Measurements from ENCODE around the gene TMEM163. TPM values are rescaled to one million over a fixed set of nuclear protein-coding genes. Genes with fewer than 3 reads are reported as not detected.

TMEM163 gene
- total and polyA plus RNA-seq, 2 experiments from 2014 or later = 1.1 TPM

DNA sequence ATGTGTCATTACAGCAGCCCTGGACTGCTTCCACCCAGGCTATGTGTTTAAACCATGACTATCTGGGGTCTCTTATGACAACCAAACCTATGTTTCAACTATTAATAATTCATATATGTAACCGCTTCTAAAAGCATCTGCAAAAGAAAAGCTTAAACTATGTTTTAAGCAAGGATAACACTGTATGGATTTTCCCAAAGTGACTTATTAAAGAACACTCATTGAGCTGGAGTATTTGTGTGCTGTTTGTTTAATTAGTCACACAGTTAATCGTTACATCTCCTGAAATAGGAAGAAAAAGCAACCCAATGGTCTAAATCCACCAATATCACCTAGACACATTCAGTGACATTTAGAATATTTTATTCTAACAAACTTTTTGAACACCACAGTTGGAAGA, 51.3 kb downstream of the TMEM163 start:
- Histone ChIP-seq H3K27ac (no peak overlapping the region), H3K4me1 (ENCODE audit: insufficient read depth) (peaks cover 4% of the 10 kb centered on the region)
- TF ChIP-seq EZH2phosphoT487 (IDR thresholded peaks at IDR 0.05; ENCODE audit: low read depth, severe bottlenecking, unreplicated experiment) = no peak
- TF ChIP-seq CTCF (IDR thresholded peaks at IDR 0.05; ENCODE audit: poor library complexity) = no peak
- no peak for TF ChIP-seq EZH2 (IDR thresholded peaks at IDR 0.05; ENCODE audit: borderline replicate concordance)

DNA sequence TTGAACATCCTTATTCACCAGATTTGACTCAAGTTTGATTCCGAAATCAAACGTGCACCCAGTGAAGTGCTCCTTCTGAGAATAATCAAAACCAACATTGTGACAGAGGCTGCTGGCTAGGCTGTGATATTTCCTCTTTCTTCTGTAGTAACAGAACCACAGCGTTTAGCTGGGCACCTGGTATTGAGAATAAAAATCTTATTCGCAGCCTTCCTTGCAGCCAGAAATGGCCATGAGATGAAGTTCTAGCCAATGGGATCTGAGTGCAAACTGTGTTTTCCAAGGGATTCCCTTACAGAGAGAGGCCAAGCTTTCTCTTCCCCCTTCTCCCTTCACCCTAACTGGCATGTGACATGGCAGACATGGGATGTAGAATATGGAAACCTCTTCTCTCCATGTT, 51.7 kb downstream of the TMEM163 start:
- Histone ChIP-seq H3K79me2 (no peaks in the 10 kb centered on the region), H2AFZ (no peak overlapping the region), H3K9me3 (ENCODE audit: low read depth) (no peaks in the 10 kb centered on the region), H3K27me3 (peaks cover 3% of the 10 kb centered on the region), H3K36me3 (replicated peaks; ENCODE audit: insufficient read depth, low read depth) (no peaks in the 10 kb centered on the region), H3K4me1 (ENCODE audit: insufficient read depth) (peaks cover 4% of the 10 kb centered on the region), H3K9me2 (replicated peaks; ENCODE audit: insufficient read depth) (no peaks in the 10 kb centered on the region), H3K4me3 (no peak overlapping the region), H3K4me2 (no peak overlapping the region), H4K20me1 (ENCODE audit: insufficient read depth, poor library complexity, severe bottlenecking) (no peaks in the 10 kb centered on the region), H3K27ac (no peak overlapping the region)
- 95% methylated on average over 4 of the region's 4 CpGs for WGBS (ENCODE audit: low lambda C conversion rate, missing lambda C conversion rate)
- DNase-seq (ENCODE audit: low spot score) = no peak
- TF ChIP-seq EZH2phosphoT487 (IDR thresholded peaks at IDR 0.05; ENCODE audit: low read depth, severe bottlenecking, unreplicated experiment) = no peak
- TF ChIP-seq EZH2 (IDR thresholded peaks at IDR 0.05; ENCODE audit: borderline replicate concordance) = no peak
- no peak for TF ChIP-seq CTCF (IDR thresholded peaks at IDR 0.05; ENCODE audit: poor library complexity)

More for the DNA sequence above, 51.3 kb downstream of the TMEM163 start:
- DNase-seq (ENCODE audit: low spot score) = no peak
- Histone ChIP-seq H3K4me2 (no peak overlapping the region), H4K20me1 (ENCODE audit: insufficient read depth, poor library complexity, severe bottlenecking) (no peaks in the 10 kb centered on the region), H3K27me3 (peaks cover 3% of the 10 kb centered on the region), H3K9me2 (replicated peaks; ENCODE audit: insufficient read depth) (no peaks in the 10 kb centered on the region), H3K79me2 (no peaks in the 10 kb centered on the region), H3K9me3 (ENCODE audit: low read depth) (no peaks in the 10 kb centered on the region), H2AFZ (no peak overlapping the region), H3K36me3 (replicated peaks; ENCODE audit: insufficient read depth, low read depth) (no peaks in the 10 kb centered on the region), H3K4me3 (no peak overlapping the region)
- WGBS (ENCODE audit: low lambda C conversion rate, missing lambda C conversion rate) = 77% methylated on average over 2 of the region's 2 CpGs

DNA sequence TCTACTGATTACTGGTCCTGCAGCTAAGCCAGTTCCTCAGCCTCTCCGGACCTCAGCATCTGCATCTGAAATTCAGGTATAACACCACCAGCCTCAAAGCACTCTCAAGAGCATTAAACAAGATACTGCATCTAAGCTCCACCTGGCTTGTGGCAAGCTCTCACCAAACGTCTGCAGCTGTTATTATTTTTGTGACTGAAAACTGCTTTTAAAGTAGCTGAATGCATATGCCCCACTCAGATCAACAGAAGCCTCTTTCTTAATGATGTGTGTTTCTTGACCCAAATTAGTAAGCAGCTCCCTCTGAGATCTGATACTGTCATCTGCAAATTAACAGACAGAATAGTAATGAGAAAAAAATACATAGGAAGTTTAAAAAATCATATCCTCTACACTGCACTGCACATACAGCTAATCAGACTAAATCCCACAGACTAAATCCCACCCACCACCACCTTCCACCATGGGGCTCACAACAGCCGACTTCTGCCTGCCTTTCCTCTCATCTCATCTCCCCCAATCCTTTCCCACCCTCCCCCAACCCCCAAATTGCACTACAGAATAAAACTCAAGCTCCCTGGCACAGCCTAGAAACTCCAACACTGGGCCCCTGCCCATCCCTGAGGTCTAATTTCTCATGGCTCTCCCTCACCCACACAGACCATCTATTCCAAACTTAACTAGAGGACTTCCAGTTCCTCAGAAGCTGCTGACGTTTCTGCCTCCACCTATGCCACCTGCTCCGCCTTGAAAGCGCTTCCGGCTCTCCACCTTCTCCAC, 52.9 kb downstream of the TMEM163 start:
- no peaks in the 10 kb centered on the region for H3K9me3 ChIP-seq (ENCODE audit: low read depth)
- no peak overlapping the region for H2AFZ ChIP-seq
- no peaks in the 10 kb centered on the region for H4K20me1 ChIP-seq (ENCODE audit: insufficient read depth, poor library complexity, severe bottlenecking)
- WGBS (ENCODE audit: low lambda C conversion rate, missing lambda C conversion rate) = 85% methylated on average over 7 of the region's 7 CpGs
- no peaks in the 10 kb centered on the region for H3K27me3 ChIP-seq
- H3K79me2 ChIP-seq = no peaks in the 10 kb centered on the region
- peaks cover 4% of the 10 kb centered on the region for H3K4me1 ChIP-seq (ENCODE audit: insufficient read depth)
- H3K9me2 ChIP-seq (replicated peaks; ENCODE audit: insufficient read depth) = no peaks in the 10 kb centered on the region
- TF ChIP-seq EZH2phosphoT487 (IDR thresholded peaks at IDR 0.05; ENCODE audit: low read depth, severe bottlenecking, unreplicated experiment) (no peak), EZH2 (IDR thresholded peaks at IDR 0.05; ENCODE audit: borderline replicate concordance) (no peak), CTCF (IDR thresholded peaks at IDR 0.05; ENCODE audit: poor library complexity) (no peak)
- no peak overlapping the region for H3K27ac ChIP-seq
- no peaks in the 10 kb centered on the region for H3K36me3 ChIP-seq (replicated peaks; ENCODE audit: insufficient read depth, low read depth)
- no peak overlapping the region for H3K4me2 ChIP-seq
- H3K4me3 ChIP-seq = no peak overlapping the region
- DNase-seq (ENCODE audit: low spot score) = no peak

Measured in hepatocyte (in vitro differentiated cells).